Hepatocyte (in vitro differentiated cells): Measurements from ENCODE around the gene SLC5A1.

Source experiments
- CTCF ChIP-seq: fragments of 200-600 bp; sonication (generic); IDR thresholded peaks from 2 replicates; pipeline ENCODE4 v1.5.1; 2016; ENCODE audit warnings: antibody characterized with exemption, mild to moderate bottlenecking; ENCODE audit not compliant: poor library complexity
- EZH2 ChIP-seq: fragments of 200-600 bp; sonication (generic); IDR thresholded peaks from 2 replicates; pipeline ENCODE4 v1.6.1; 2016; ENCODE audit warnings: antibody characterized with exemption, mild to moderate bottlenecking, borderline replicate concordance

GRCh38 chr22:32066820-32067219, 23.8 kb downstream of the SLC5A1 start:
- TF ChIP-seq CTCF: no peak
- TF ChIP-seq EZH2: no peak
